Right cardiac atrium (tissue), 5 donors: ENCODE results near the gene BPI. TPM values are rescaled to one million over a fixed set of nuclear protein-coding genes. Genes with fewer than 3 reads are reported as not detected.
A peak's percentile ranks its signal among the peaks of the same experiment; 100 is the strongest.

Experiments
- ATAC-seq, 2 donors: fragments of 200-7000 bp; cut with Tn5 transposase; one replicate each; pipeline versions ENCODE4 v1.8.0 to v1.9.1; 2020; ENCODE audit warnings: moderate library complexity in 2 of 2, mild to moderate bottlenecking in 1 of 2
- DNase-seq, 3 donors: peaks; one replicate each; pipeline ENCODE4 v3.0.0-alpha.2; 2020
- H3K27ac ChIP-seq: one replicate; pipeline ENCODE4 v1.5.1; 2013; ENCODE audit warnings: mild to moderate bottlenecking, low read length, control low read depth, moderate library complexity
- H3K27me3 ChIP-seq: one replicate; pipeline ENCODE4 v1.6.1; 2013; ENCODE audit not compliant: control insufficient read depth, insufficient read depth
- H3K4me1 ChIP-seq: one replicate; pipeline ENCODE4 v1.6.1; 2013; ENCODE audit warnings: low read length; ENCODE audit not compliant: control insufficient read depth, insufficient read depth
- H3K4me3 ChIP-seq: one replicate; pipeline ENCODE4 v1.5.1; 2013; ENCODE audit warnings: low read length, control low read depth
- H3K9me3 ChIP-seq: one replicate; pipeline ENCODE4 v1.6.1; 2013; ENCODE audit warnings: low read length; ENCODE audit not compliant: control insufficient read depth
- WGBS: extraction: QIAGEN DNeasy Blood & Tissue Kit; methylation state at CpG from one replicate; pipeline ENCODE4 v1.1.7; 2013; 5-methylcytosine and 5-hydroxymethylcytosine counted together
- intact Hi-C, 4 donors: fragments of 100-400 bp; cut with DNase I; formaldehyde crosslinking; loops; one replicate each; pipeline versions ENCODE4 v1.11.0 to v1.14.0; 2022 to 2023
- polyA plus RNA-seq: library from polyadenylated mRNA; stranded (reverse); fragments of 200-250 nt; gene quantifications from one replicate; pipeline ENCODE4 v1.2.3, GENCODE V29; 2013
- total RNA-seq, 4 donors: library from RNA; stranded (reverse); fragmentation: NEBNext Ultra II Directional; extraction: Animal tissue kit (Norgen Biotek cat#: 25700); gene quantifications; one replicate each; pipeline ENCODE4 v1.2.1, GENCODE V29; 2021
- donor health status: healthy with polysubstance abuse.
- donor health status: DM: no; HTN: yes; CAD: no.
- donor health status: DM: no; HTN: no; CAD: no.
- donor health status: DM: no; HTN: yes; CAD: no; lungs with severe emphysema.
- donor health status: DM: yes; HTN: yes; CAD: no.

The BPI gene
- total and polyA plus RNA-seq, 5 donors = 0.07 to 0.71 (median 0.28) TPM

DNA sequence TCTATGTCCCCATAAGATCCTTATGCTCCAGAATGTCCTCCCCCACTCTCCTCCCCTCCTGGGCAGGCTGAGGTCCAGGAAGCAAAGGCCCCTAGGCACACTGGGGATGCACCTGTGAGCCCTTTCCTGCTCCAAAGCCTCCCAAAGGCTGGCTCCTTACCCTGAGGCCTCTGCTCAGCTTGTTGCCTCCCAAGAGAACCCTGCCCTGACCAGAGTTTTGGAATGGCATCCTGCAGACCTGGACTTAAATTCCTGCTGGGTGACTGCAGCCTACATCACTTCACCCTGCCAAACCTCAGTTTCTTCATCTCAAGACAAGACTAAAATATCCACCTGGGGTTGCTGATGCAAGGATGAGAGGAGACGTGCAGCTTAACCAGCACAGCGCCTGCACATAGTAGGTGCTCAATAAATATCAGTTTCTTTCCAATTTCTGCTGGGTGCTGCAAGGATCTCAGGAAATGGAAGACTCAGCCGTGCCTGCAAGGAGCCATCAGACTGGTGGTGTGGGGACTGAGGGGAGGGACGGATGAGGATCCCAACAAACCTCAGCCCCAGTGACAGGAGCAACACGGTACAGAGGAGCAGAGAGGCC, 40.2 kb downstream of the BPI start:
- no peak overlapping the region for H3K4me3 ChIP-seq
- DNase-seq (no peak), ATAC-seq (no peak)
- H3K9me3 ChIP-seq = no peaks in the 10 kb centered on the region
- H3K4me1 ChIP-seq = no peaks in the 10 kb centered on the region
- intact Hi-C loops = loop anchor here in 1 of 4 donors (10.0 kb wide), 1 partner anchor 61 kb away; no protein-coding TSS in a partner anchor
- 90% methylated on average over 5 of the region's 5 CpGs for whole genome bisulfite sequencing
- no peak overlapping the region for H3K27ac ChIP-seq
- no peaks in the 10 kb centered on the region for H3K27me3 ChIP-seq

DNA sequence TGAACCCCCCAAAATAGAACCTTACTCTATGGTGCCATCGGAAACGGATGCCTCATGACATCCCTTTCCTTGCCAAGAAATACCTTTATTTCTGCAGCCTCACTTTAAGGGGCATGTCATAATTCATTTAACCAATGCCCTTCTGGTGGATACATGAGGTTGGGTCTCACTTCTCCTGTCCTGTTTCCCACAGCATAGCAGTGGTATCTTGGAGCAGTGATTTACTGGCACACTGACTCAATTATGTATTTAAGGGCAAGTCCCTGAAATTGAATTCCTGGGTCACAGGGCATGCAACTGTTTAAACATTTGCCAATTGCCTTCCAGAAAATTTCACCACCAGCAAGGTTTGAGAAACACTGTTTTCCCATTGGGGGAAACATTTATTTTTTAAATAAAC, 41.7 kb downstream of the BPI start:
- ATAC-seq (no peak), DNase-seq (no peak)
- Histone ChIP-seq H3K4me1 (peaks cover under 1% of the 10 kb centered on the region), H3K27ac (no peak overlapping the region), H3K27me3 (no peaks in the 10 kb centered on the region), H3K9me3 (no peaks in the 10 kb centered on the region), H3K4me3 (no peak overlapping the region)
- WGBS = 23% methylated on average over 2 of the region's 2 CpGs
- intact Hi-C loops = loop anchor here in 1 of 4 donors (10.0 kb wide), 1 partner anchor 59 kb away; no protein-coding TSS in a partner anchor

DNA sequence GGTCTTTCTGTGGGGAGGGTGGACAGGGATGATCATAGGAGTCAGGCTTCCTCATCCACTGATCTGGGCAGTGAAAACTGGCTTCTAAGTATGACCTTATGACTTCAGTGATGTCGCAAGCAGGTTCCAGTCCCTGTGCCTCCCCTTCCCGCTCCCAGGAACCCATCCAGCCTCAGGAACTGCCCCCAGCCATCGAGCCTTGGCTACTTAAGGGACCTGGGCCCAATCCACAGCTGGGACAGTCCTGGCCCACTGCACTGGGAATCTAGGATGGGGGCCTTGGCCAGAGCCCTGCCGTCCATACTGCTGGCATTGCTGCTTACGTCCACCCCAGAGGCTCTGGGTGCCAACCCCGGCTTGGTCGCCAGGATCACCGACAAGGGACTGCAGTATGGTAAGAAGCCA, 42.3 kb downstream of the BPI start, which contains the start of gene LBP:
Gene LBP (plus strand): TSS at position 236 of the 405 bp plus-strand sequence. CDS start 35 bp downstream, at position 271.
- Histone ChIP-seq H3K27ac (no peak within 1 kb of the TSS), H3K9me3 (no peaks in the 10 kb centered on the region), H3K4me3 (no peak within 1 kb of the TSS), H3K4me1 (peaks cover 2% of the 10 kb centered on the region), H3K27me3 (no peaks in the 10 kb centered on the region)
- DNase-seq = peak; percentile 49 to 71 (median 67)
- intact Hi-C loops = loop anchor here in 1 of 4 donors (10.0 kb wide), 1 partner anchor 59 kb away; no protein-coding TSS in a partner anchor
- WGBS = 76% methylated on average over 8 of the region's 8 CpGs
- peak; percentile 37 to 66 for ATAC-seq

DNA sequence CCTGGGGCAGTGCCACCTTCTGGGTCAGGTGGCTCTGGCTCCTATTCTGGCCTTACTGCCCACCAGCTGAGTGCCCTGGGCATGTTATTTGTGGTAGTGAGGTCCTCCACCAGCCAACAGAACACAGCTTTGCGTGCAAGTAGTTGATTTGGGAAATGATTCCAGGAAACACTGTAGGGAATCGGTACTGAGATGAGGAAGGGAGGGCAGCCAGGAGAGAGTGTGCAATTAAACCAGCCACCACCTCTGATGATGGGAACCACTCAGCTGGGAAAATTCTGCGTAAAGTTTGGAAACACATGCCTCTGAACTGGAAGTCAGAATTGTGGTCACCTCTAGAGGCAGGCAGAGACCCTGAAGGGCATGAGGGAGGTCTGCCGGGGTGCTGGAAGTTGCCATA, 42.8 kb downstream of the BPI start:
- DNase-seq = no peak
- ATAC-seq = peak in 1 of 2 donors; percentile 8
- H3K4me1 ChIP-seq = peaks cover 2% of the 10 kb centered on the region
- no peak overlapping the region for H3K4me3 ChIP-seq
- H3K27me3 ChIP-seq = no peaks in the 10 kb centered on the region
- H3K9me3 ChIP-seq = no peaks in the 10 kb centered on the region
- WGBS = 62% methylated on average over 4 of the region's 4 CpGs
- no peak overlapping the region for H3K27ac ChIP-seq
- intact Hi-C loops = loop anchor here in 1 of 4 donors (10.0 kb wide), 1 partner anchor 58 kb away; no protein-coding TSS in a partner anchor

DNA sequence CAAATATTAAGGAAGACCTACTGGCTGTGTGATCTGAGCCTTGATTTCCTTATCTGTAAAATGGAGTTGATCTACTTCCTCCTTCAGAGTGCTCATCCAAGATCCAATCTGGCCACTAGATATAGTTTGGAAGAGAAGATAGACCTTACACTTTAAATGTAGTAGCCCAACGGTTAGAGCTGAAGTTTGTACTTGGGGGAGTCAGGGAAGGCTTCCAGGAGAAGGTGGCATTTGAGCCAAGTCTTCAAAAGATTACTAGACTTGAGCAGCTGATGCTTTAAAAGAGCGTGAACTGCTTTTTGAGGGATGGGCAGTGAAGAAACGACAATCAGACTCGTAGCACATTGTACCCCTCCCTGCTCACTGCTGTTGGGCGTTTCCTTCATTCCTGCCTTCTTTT, 45.9 kb downstream of the BPI start:
- peaks cover 2% of the 10 kb centered on the region for H3K4me1 ChIP-seq
- H3K27me3 ChIP-seq = no peaks in the 10 kb centered on the region
- DNase-seq = no peak
- H3K4me3 ChIP-seq = no peak overlapping the region
- H3K27ac ChIP-seq = no peak overlapping the region
- H3K9me3 ChIP-seq = no peaks in the 10 kb centered on the region
- intact Hi-C loops = loop anchor here in 1 of 4 donors (10.0 kb wide), 1 partner anchor 55 kb away; no protein-coding TSS in a partner anchor
- ATAC-seq = no peak
- 81% methylated on average over 5 of the region's 5 CpGs for WGBS

DNA sequence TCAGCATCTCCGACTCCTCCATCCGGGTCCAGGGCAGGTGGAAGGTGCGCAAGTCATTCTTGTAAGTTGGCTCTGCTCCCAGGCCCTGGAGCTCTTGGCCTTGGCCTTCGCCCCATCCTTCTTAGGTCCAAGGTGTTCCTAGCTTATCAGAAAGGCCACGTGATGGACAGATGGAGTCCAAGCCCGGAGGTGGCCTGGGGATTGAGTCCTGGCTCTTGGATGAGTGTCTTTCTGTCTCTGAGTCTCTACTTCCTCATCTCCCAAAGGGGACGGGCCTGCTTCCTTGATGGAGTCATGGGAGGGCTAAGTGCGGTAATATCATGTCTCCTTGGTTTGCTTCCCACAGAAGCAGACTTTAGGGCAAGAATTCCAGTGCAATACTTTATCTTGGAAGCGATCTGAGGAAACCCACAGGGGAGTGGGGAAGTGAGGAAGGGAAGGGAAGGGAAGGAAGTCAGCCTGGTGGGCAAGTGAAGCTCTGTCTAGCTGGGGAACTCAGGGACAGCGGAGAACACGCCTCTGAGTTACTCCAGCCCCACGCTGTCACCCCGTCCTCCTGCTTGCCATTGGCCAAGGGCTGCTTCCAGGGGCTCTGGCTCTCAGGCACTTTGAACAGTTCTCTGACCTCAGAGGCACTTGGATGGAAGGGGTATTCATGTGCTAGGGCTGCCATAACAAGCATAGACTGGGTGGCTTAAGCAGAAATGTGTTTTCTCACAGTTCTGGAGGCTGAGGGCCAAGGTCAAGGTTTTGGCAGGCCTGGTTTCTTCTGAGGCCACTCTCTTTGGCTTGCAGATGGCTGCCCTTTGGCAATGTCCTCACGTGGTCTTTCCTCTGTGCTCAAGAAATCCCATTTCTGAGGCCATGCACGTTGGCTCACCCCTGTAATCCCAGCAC, 47.2 kb downstream of the BPI start:
- intact Hi-C loops = no loop called here
- peak; percentile 73 to 90 for ATAC-seq
- peak overlapping the region; percentile 37 for H3K27ac ChIP-seq
- WGBS = 48% methylated on average over 15 of the region's 15 CpGs
- H3K4me1 ChIP-seq = peaks cover 2% of the 10 kb centered on the region
- DNase-seq = peak; percentile 83 to 94 (median 88)
- no peak overlapping the region for H3K4me3 ChIP-seq
- no peaks in the 10 kb centered on the region for H3K27me3 ChIP-seq
- H3K9me3 ChIP-seq = no peaks in the 10 kb centered on the region

DNA sequence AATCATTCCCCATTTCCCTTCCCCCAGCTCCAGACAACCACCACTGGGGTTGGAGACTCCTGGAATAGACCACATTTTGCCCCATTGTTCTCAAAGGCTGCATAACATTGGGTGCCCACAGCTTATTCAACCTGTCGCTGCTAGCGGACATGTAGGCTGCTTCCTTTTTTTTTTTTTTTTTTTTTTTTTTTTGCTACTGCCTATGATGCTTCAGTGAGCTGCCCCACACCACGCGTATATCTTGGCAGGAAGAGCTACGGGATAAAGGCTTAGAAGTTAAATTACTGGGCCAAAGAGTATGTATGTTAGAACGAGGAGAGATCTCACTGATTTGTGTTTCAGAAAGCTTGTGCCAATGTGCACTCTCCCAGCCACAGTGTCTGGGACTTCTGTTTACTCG, 49.4 kb downstream of the BPI start:
- Histone ChIP-seq H3K9me3 (no peaks in the 10 kb centered on the region), H3K27me3 (no peaks in the 10 kb centered on the region), H3K27ac (no peak overlapping the region), H3K4me3 (no peak overlapping the region), H3K4me1 (peaks cover 2% of the 10 kb centered on the region)
- intact Hi-C loops = no loop called here
- DNase-seq (no peak), ATAC-seq (no peak)
- 43% methylated on average over 7 of the region's 7 CpGs for WGBS

DNA sequence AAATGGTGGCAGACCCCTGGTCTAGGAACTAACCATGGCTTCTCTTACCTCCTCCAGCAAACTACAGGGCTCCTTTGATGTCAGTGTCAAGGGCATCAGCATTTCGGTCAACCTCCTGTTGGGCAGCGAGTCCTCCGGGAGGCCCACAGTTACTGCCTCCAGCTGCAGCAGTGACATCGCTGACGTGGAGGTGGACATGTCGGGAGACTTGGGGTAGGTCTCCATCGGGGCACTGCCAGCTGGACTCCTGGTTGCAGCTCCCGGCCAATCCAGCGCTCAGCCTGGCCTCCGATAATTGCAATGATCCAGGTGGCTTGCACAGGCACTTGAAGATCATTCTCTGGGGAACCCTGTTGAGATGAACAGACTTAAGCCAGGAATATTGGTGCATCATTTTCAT, 50.3 kb downstream of the BPI start:
- peaks cover 2% of the 10 kb centered on the region for H3K4me1 ChIP-seq
- no peaks in the 10 kb centered on the region for H3K9me3 ChIP-seq
- intact Hi-C loops = no loop called here
- no peak for ATAC-seq
- no peaks in the 10 kb centered on the region for H3K27me3 ChIP-seq
- H3K27ac ChIP-seq = no peak overlapping the region
- WGBS = 92% methylated on average over 10 of the region's 10 CpGs
- H3K4me3 ChIP-seq = no peak overlapping the region
- DNase-seq = peak in 1 of 3 donors; percentile 51

DNA sequence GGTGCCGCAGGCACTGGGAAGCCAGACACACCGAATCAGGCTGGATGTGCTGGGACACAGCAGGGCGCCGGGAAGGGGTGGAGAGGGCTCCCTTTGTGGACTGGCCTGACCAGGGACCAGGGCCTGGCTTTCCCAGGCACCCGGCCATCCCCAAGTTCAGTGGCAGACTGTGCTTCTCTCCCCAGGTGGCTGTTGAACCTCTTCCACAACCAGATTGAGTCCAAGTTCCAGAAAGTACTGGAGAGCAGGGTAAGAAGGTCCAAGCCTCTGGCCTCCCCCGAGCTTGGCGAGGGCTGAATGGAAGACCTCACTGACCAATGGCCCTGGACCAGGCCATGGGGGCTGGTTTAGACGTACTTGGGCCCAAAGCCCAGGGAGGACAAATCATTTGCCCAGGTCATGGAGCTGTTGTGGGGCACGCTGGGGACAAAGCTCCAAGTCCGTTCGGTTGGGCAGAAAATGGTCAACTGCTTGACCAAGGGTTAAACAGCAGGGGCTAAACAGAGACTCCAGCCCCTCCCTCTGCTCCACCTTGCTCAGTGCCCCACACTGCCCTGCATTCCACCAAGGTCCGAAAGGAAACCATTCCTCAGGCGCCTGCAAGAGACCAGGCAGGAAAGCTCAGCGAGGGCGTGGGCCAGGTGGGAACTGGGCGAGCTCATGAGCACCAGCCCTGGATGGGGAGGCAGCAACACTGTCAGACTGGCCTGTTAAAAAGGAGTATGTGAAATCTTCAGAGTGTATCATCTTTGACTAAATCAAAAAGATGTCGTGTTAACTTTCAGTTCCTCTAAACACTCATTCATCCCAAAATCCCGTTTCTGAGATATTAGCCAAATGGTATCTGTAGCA, 51.4 kb downstream of the BPI start:
- DNase-seq (no peak), ATAC-seq (no peak)

DNA sequence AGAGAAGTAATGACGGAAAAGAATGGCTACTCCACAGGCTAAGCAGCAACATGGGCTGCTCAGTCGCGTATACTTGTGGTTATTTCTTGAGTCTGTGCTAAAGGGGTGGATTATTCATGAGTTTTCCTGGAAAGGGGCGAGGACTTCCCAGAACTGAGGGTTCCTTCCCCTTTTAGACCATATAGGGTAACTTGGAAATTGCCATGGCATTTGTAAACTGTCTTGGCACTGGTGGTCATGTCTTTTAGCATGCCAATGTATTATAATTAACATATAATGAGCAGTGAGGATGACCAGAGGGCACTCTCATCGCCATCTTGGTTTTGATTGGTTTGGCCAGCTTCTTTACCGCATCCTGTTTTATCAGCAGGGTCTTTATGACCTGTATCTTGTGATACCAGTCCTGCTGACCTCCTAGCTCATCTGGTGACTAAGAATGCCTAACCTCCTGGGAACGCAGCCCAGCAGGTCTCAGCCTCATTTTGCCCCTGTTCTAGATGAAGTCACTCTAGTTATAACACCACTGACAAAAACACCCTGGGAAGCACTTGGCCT, 53.8 kb downstream of the BPI start:
- intact Hi-C loops = no loop called here
- 80% methylated on average over 7 of the region's 7 CpGs for WGBS
- no peak overlapping the region for H3K4me3 ChIP-seq

More for the DNA sequence above, 51.4 kb downstream of the BPI start:
- WGBS = 85% methylated on average over 18 of the region's 18 CpGs
- Histone ChIP-seq H3K4me3 (no peak overlapping the region), H3K27me3 (no peaks in the 10 kb centered on the region), H3K4me1 (peaks cover 2% of the 10 kb centered on the region), H3K9me3 (no peaks in the 10 kb centered on the region), H3K27ac (no peak overlapping the region)
- intact Hi-C loops = no loop called here

More for the DNA sequence above, 53.8 kb downstream of the BPI start:
- DNase-seq (no peak), ATAC-seq (no peak)
- no peaks in the 10 kb centered on the region for H3K27me3 ChIP-seq
- no peaks in the 10 kb centered on the region for H3K9me3 ChIP-seq
- no peak overlapping the region for H3K27ac ChIP-seq
- no peaks in the 10 kb centered on the region for H3K4me1 ChIP-seq
